SK-N-SH (cell line): ENCODE data around the gene CDC16.

Source experiments
- CHD2 ChIP-seq: fragments of 150-350 bp; IDR thresholded peaks from 2 replicates; pipeline ENCODE4 v1.6.1; 2018; ENCODE audit warnings: low read length; ENCODE audit not compliant: partially characterized antibody
- CTCF ChIP-seq: fragments of 200-600 bp; sonication (generic); IDR thresholded peaks from 2 replicates; pipeline ENCODE4 v1.6.1; 2017; ENCODE audit warnings: antibody characterized with exemption, mild to moderate bottlenecking, moderate library complexity
- ELF1 ChIP-seq: IDR thresholded peaks from 2 replicates; pipeline ENCODE4 v1.4.0; 2012
- EP300 ChIP-seq, 2 experiments: IDR thresholded peaks; 2 replicates each; pipeline versions ENCODE4 v1.4.0 to v1.6.1; 2012; ENCODE audit warnings: borderline replicate concordance in 1 of 2, low read depth in 1 of 2, low read length in 1 of 2
- EZH2phosphoT487 ChIP-seq: fragments of 200-600 bp; sonication (generic); IDR thresholded peaks from 2 replicates; pipeline ENCODE4 v1.6.1; 2017; ENCODE audit warnings: low read depth, mixed run types, mild to moderate bottlenecking, antibody characterized with exemption, moderate library complexity, borderline replicate concordance
- FOXJ3 ChIP-seq: sonication (generic); formaldehyde crosslinking; IDR thresholded peaks from 2 replicates; pipeline ENCODE4 v1.5.1; 2020; ENCODE audit warnings: mild to moderate bottlenecking, missing genetic modification reagents
- FOXM1 ChIP-seq: IDR thresholded peaks from 2 replicates; pipeline ENCODE4 v1.4.0; 2012; ENCODE audit warnings: low read depth, mild to moderate bottlenecking
- IRF3 ChIP-seq: fragments of 150-350 bp; IDR thresholded peaks from 2 replicates; pipeline ENCODE4 v1.6.1; 2016; ENCODE audit warnings: mild to moderate bottlenecking, low read depth, low read length
- JUND ChIP-seq: IDR thresholded peaks from 2 replicates; pipeline ENCODE4 v1.4.0; 2012
- SIN3A ChIP-seq: IDR thresholded peaks from 2 replicates; pipeline ENCODE4 v1.6.1; 2012; ENCODE audit warnings: low read depth, mild to moderate bottlenecking, low read length, moderate library complexity, borderline replicate concordance
- SMC3 ChIP-seq: IDR thresholded peaks from 2 replicates; pipeline ENCODE4 v1.6.1; 2012; ENCODE audit warnings: low read depth, low read length, improper control_type of control experiment
- TAF1 ChIP-seq: IDR thresholded peaks from 2 replicates; pipeline ENCODE4 v1.6.1; 2012; ENCODE audit warnings: low read depth, mild to moderate bottlenecking, low read length, moderate library complexity, borderline replicate concordance
- USF2 ChIP-seq: fragments of 150-350 bp; IDR thresholded peaks from 2 replicates; pipeline ENCODE4 v1.6.1; 2017; ENCODE audit warnings: antibody characterized with exemption, low read length, low read depth, borderline replicate concordance

- TF ChIP-seq TAF1, result no peak
- no peak for TF ChIP-seq EP300 (IDR thresholded peaks at IDR 0.05; ENCODE audit: borderline replicate concordance in 1 of 2, low read depth in 1 of 2, low read length in 1 of 2)
- TF ChIP-seq JUND, result no peak
- TF ChIP-seq SIN3A, result no peak
- TF ChIP-seq FOXM1, result no peak
- TF ChIP-seq CTCF, result no peak
- no peak for TF ChIP-seq ELF1
- TF ChIP-seq IRF3, result no peak
- TF ChIP-seq USF2, result no peak
- no peak for TF ChIP-seq EZH2phosphoT487
- no peak for TF ChIP-seq CHD2
- no peak for TF ChIP-seq SMC3
- TF ChIP-seq FOXJ3 (CRISPR knock-in tag), result no peak
Measured at GRCh38 chr13:114260814-114261213, 26.1 kb downstream of the CDC16 start.
